OCI-LY3 (cell line): ENCODE measurements around the gene IGFBP7.

Experiments used
- H2AFZ ChIP-seq: fragments of 200-600, 300-600 bp; shearing (Covaris generic); 2 replicates; pipeline ENCODE4 v1.6.0; 2014; ENCODE audit warnings: antibody characterized with exemption, low read depth, low read length
- H3K27ac ChIP-seq: fragments of 200-600, 300-600 bp; sonication (generic); 2 replicates; pipeline ENCODE4 v1.5.1; 2014; ENCODE audit warnings: mild to moderate bottlenecking, low read length, moderate library complexity, mixed read lengths
- H3K27me3 ChIP-seq: fragments of 200-600, 300-600 bp; sonication (generic); 2 replicates; pipeline ENCODE4 v1.6.1; 2014; ENCODE audit warnings: low read depth, low read length, mixed read lengths
- H3K36me3 ChIP-seq: fragments of 200-600, 300-600 bp; sonication (generic); replicated peaks from 2 replicates; pipeline ENCODE3; 2014; ENCODE audit warnings: low read depth, low read length, mixed read lengths
- H3K4me1 ChIP-seq: fragments of 300-600, 200-600 bp; sonication (generic); 2 replicates; pipeline ENCODE4 v1.6.1; 2014; ENCODE audit warnings: low read length, mixed read lengths
- H3K4me2 ChIP-seq: fragments of 200-600, 300-600 bp; sonication (generic); 2 replicates; pipeline ENCODE4 v1.6.1; 2014; ENCODE audit warnings: low read length, mixed read lengths
- H3K4me3 ChIP-seq: fragments of 300-600, 200-600 bp; sonication (generic); 2 replicates; pipeline ENCODE4 v1.5.1; 2014; ENCODE audit warnings: antibody characterized with exemption, mild to moderate bottlenecking, low read length, moderate library complexity
- H3K79me2 ChIP-seq: fragments of 300-600, 200-600 bp; shearing (Covaris generic); 2 replicates; pipeline ENCODE4 v1.6.1; 2014; ENCODE audit warnings: mild to moderate bottlenecking, low read length, mixed read lengths
- H3K9ac ChIP-seq: fragments of 300-600, 200-600 bp; shearing (Covaris generic); 2 replicates; pipeline ENCODE4 v1.6.0; 2014; ENCODE audit warnings: mild to moderate bottlenecking, low read length, moderate library complexity
- H3K9me3 ChIP-seq: fragments of 200-600, 300-600 bp; shearing (Covaris generic); 2 replicates; pipeline ENCODE4 v1.6.1; 2014; ENCODE audit warnings: low read length, mixed read lengths; ENCODE audit not compliant: insufficient read depth
- H4K20me1 ChIP-seq: fragments of 200-600, 300-600 bp; sonication (generic); 2 replicates; pipeline ENCODE4 v1.6.1; 2016; ENCODE audit warnings: low read length, mixed read lengths; ENCODE audit not compliant: insufficient read depth
- CTCF ChIP-seq: fragments of 200-600, 300-600 bp; sonication (generic); IDR thresholded peaks from 2 replicates; pipeline ENCODE4 v1.5.1; 2014; ENCODE audit warnings: antibody characterized with exemption, low read length, low read depth
- EZH2phosphoT487 ChIP-seq: fragments of 200-600 bp; shearing (Covaris generic); IDR thresholded peaks from 2 replicates; pipeline ENCODE4 v1.6.1; 2018; ENCODE audit warnings: antibody characterized with exemption, mixed run types, low read depth

The IGFBP7 gene

GRCh38 chr4:57074744-57075143, 35.4 kb downstream of the IGFBP7 start:
- Histone ChIP-seq H4K20me1 (no peaks in the 10 kb centered on the region), H3K9ac (no peak overlapping the region), H3K9me3 (no peaks in the 10 kb centered on the region), H3K4me3 (no peak overlapping the region), H3K27ac (no peak overlapping the region), H3K4me1 (no peaks in the 10 kb centered on the region), H3K79me2 (no peaks in the 10 kb centered on the region), H2AFZ (peak overlapping the region; percentile 51; the same call in 1 of the 2 replicates), H3K27me3 (peaks cover 7% of the 10 kb centered on the region; the same call in 1 of the 2 replicates), H3K36me3 (no peaks in the 10 kb centered on the region), H3K4me2 (no peak overlapping the region)
- no peak for TF ChIP-seq CTCF
- TF ChIP-seq EZH2phosphoT487: no peak

GRCh38 chr4:57073559-57073958, 36.6 kb downstream of the IGFBP7 start:
- Histone ChIP-seq H3K9me3 (no peaks in the 10 kb centered on the region), H3K27me3 (no peaks in the 10 kb centered on the region; the same call in 1 of the 2 replicates), H3K79me2 (no peaks in the 10 kb centered on the region), H3K4me3 (no peak overlapping the region), H3K4me1 (no peaks in the 10 kb centered on the region), H3K4me2 (no peak overlapping the region), H3K9ac (no peak overlapping the region), H3K36me3 (no peaks in the 10 kb centered on the region), H3K27ac (no peak overlapping the region), H2AFZ (no peak overlapping the region), H4K20me1 (no peaks in the 10 kb centered on the region)
- TF ChIP-seq CTCF (no peak), EZH2phosphoT487 (no peak)

DNA sequence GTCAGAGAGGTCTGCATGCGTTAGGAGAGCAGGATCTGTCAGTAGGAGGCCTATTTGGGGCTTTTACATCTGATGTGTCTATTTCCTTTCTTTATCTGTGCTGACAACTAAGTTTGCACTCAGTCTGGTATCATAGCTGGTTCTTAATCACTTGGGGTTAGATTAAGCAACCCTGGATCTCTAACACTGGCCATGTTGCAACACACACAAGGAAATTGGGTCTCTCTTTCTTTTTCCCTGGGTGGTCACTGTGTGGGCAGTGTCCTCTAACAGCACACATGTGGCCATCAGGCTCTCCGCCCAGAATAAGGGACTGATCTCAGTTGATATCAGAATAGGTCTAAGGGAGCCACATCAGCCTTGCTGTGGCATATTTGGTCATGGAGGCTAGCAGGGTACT, 38.9 kb downstream of the IGFBP7 start:
- no peaks in the 10 kb centered on the region for H3K79me2 ChIP-seq
- no peak overlapping the region for H3K4me2 ChIP-seq
- no peak overlapping the region for H3K4me3 ChIP-seq
- H2AFZ ChIP-seq: no peak overlapping the region
- H3K27ac ChIP-seq: no peak overlapping the region
- TF ChIP-seq CTCF: no peak
- no peak for TF ChIP-seq EZH2phosphoT487
- H3K9me3 ChIP-seq: no peaks in the 10 kb centered on the region
- H3K36me3 ChIP-seq: no peaks in the 10 kb centered on the region
- H4K20me1 ChIP-seq: no peaks in the 10 kb centered on the region
- no peaks in the 10 kb centered on the region for H3K27me3 ChIP-seq
- H3K9ac ChIP-seq: no peak overlapping the region
- no peaks in the 10 kb centered on the region for H3K4me1 ChIP-seq

DNA sequence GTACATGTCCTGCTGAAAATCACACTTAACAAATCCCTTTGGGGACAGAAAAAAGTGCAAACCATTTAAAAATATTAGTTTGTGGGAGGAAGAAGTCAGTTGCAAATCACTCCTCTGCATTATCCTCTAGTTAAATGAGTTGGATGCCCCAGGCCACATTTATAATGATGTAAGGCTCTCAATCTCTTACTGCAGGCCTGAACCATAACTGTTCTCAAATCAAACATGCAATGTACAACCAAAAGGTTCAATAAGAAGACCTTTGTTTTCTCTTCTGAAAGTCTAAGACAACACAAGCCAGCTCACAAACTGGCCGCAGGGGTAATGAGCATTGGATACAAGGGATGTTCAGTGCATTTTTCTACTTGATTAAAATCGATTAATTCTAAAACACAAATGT, 39.7 kb downstream of the IGFBP7 start:
- H3K36me3 ChIP-seq: no peaks in the 10 kb centered on the region
- no peak overlapping the region for H3K4me2 ChIP-seq
- H3K27me3 ChIP-seq: no peaks in the 10 kb centered on the region
- TF ChIP-seq CTCF: no peak
- TF ChIP-seq EZH2phosphoT487: no peak
- H3K9me3 ChIP-seq: no peaks in the 10 kb centered on the region
- H3K4me3 ChIP-seq: no peak overlapping the region
- H3K4me1 ChIP-seq: no peaks in the 10 kb centered on the region
- no peak overlapping the region for H3K27ac ChIP-seq
- no peak overlapping the region for H3K9ac ChIP-seq
- H4K20me1 ChIP-seq: no peaks in the 10 kb centered on the region
- H3K79me2 ChIP-seq: no peaks in the 10 kb centered on the region
- no peak overlapping the region for H2AFZ ChIP-seq
